Right atrium auricular region (tissue), 2 donors: ENCODE measurements around the gene CARMIL1. TPM values are rescaled to one million over a fixed set of nuclear protein-coding genes. Genes with fewer than 3 reads are reported as not detected.

Experiments
- DNase-seq: peaks from one replicate; pipeline ENCODE4 v3.0.0-alpha.2; 2019; ENCODE audit warnings: low spot score
- H3K27ac ChIP-seq, 2 donors: fragments of 200-600 bp; sonication (generic); 1 replicate in 1 of 2; 2 replicates in 1 of 2; pipeline ENCODE4 v1.5.1; 2016 to 2019
- H3K27me3 ChIP-seq, 2 donors: fragments of 200-600 bp; sonication (generic); one replicate each; pipeline versions ENCODE4 v1.5.1 to v1.6.0; 2017 to 2019
- H3K36me3 ChIP-seq: fragments of 200-600 bp; sonication (generic); one replicate; pipeline ENCODE4 v1.5.1; 2016
- H3K4me1 ChIP-seq, 2 donors: fragments of 200-600 bp; sonication (generic); one replicate each; pipeline versions ENCODE4 v1.5.1 to v1.6.0; 2017 to 2019
- H3K4me3 ChIP-seq, 2 donors: fragments of 200-600 bp; sonication (generic); 1 replicate in 1 of 2; 2 replicates in 1 of 2; pipeline ENCODE4 v1.5.1; 2017 to 2019; ENCODE audit warnings: mild to moderate bottlenecking in 1 of 2, moderate library complexity in 1 of 2
- H3K9me3 ChIP-seq, 2 donors: fragments of 200-600 bp; sonication (generic); one replicate each; pipeline ENCODE4 v1.5.1; 2019
- total RNA-seq, 2 donors: library from RNA; depleted of rRNA; stranded (reverse); fragments of >200 nt; gene quantifications; one replicate each; pipeline ENCODE4 v1.1.0, GENCODE V29; 2016
- TF ChIP-seq, protein P1 (sequence below), 2 donors: fragments of 200-600 bp; sonication (generic); IDR thresholded peaks; one replicate each; pipeline ENCODE4 v1.5.1; 2019; ENCODE audit warnings: antibody characterized with exemption in 2 of 2

Gene CARMIL1
- total RNA-seq, 2 donors from 2014 or later = 7.9 to 29.4 TPM

GRCh38 chr6:25340431-25341202 lies 61.4 kb downstream of the CARMIL1 start:
- DNase-seq = no peak
- Histone ChIP-seq H3K27me3 (no peaks in the 10 kb centered on the region), H3K9me3 (no peaks in the 10 kb centered on the region), H3K36me3 (no peaks in the 10 kb centered on the region), H3K4me1 (no peaks in the 10 kb centered on the region), H3K4me3 (no peak overlapping the region), H3K27ac (no peak overlapping the region)
- TF ChIP-seq, protein P1, sequence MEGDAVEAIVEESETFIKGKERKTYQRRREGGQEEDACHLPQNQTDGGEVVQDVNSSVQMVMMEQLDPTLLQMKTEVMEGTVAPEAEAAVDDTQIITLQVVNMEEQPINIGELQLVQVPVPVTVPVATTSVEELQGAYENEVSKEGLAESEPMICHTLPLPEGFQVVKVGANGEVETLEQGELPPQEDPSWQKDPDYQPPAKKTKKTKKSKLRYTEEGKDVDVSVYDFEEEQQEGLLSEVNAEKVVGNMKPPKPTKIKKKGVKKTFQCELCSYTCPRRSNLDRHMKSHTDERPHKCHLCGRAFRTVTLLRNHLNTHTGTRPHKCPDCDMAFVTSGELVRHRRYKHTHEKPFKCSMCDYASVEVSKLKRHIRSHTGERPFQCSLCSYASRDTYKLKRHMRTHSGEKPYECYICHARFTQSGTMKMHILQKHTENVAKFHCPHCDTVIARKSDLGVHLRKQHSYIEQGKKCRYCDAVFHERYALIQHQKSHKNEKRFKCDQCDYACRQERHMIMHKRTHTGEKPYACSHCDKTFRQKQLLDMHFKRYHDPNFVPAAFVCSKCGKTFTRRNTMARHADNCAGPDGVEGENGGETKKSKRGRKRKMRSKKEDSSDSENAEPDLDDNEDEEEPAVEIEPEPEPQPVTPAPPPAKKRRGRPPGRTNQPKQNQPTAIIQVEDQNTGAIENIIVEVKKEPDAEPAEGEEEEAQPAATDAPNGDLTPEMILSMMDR (IDR thresholded peaks at IDR 0.05) = no peak

- Histone ChIP-seq H3K4me1 (no peaks in the 10 kb centered on the region), H3K4me3 (no peak overlapping the region), H3K27ac (no peak overlapping the region), H3K27me3 (no peaks in the 10 kb centered on the region), H3K36me3 (no peaks in the 10 kb centered on the region), H3K9me3 (no peaks in the 10 kb centered on the region)
- TF ChIP-seq, protein P1 (IDR thresholded peaks at IDR 0.05) = no peak
- no peak for DNase-seq
Observed at GRCh38 chr6:25341203-25341552, 62.0 kb downstream of the CARMIL1 start.

- Histone ChIP-seq H3K27me3 (no peaks in the 10 kb centered on the region), H3K4me1 (no peaks in the 10 kb centered on the region), H3K36me3 (no peaks in the 10 kb centered on the region), H3K27ac (no peak overlapping the region), H3K4me3 (no peak overlapping the region), H3K9me3 (no peaks in the 10 kb centered on the region)
- no peak for DNase-seq
- TF ChIP-seq, protein P1 (IDR thresholded peaks at IDR 0.05) = no peak
Observed at GRCh38 chr6:25341923-25342619, 62.9 kb downstream of the CARMIL1 start.

DNA sequence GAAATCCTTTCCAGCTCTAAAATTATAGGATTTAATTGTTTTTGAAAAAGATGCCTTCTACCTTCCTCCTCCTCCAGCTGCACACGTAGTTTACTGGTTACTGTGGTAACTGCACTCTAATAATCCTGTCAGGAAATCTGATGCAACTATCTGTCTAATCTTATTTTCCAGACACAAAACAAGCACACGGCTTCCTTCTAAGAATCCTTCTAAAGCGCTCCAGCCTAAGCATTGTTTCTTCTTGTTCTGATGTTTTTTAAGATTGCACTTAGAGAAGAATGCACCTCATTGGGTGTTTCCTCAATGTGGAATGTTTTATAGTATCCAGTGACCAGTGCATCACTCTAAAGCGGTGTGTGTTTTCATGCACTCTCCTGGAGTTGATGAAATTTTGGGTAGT lies 63.6 kb downstream of the CARMIL1 start:
- H3K27me3 ChIP-seq = no peaks in the 10 kb centered on the region
- TF ChIP-seq, protein P1 (IDR thresholded peaks at IDR 0.05) = no peak
- no peak for DNase-seq
- no peaks in the 10 kb centered on the region for H3K9me3 ChIP-seq
- H3K36me3 ChIP-seq = no peaks in the 10 kb centered on the region
- H3K27ac ChIP-seq = no peak overlapping the region
- H3K4me3 ChIP-seq = no peak overlapping the region
- H3K4me1 ChIP-seq = no peaks in the 10 kb centered on the region

DNA sequence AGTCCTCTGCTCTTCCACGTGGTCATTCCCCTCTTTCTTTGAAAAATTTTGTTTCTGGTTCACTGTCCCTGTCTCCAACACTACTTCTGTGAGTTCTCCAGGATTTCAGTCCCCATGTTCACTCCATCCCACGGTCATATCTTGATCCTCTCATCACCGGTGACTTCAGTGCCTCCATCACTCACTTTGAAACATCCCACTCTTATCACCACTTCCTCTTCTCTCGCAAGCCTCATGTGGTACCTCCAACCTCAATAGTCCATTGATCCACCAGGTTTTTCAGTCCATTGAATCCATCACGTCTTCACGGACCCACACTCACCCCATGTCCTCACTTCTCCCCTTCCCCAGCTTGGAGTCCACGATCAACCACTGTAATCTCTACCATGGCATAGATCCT lies 64.8 kb downstream of the CARMIL1 start:
- Histone ChIP-seq H3K27ac (no peak overlapping the region), H3K36me3 (no peaks in the 10 kb centered on the region), H3K4me3 (no peak overlapping the region), H3K27me3 (no peaks in the 10 kb centered on the region), H3K4me1 (no peaks in the 10 kb centered on the region), H3K9me3 (no peaks in the 10 kb centered on the region)
- DNase-seq = no peak
- TF ChIP-seq, protein P1 (IDR thresholded peaks at IDR 0.05) = no peak
